PC-3 (cell line): ENCODE results near the gene CD6. TPM values are rescaled to one million over a fixed set of nuclear protein-coding genes. Genes with fewer than 3 reads are reported as not detected.

Source experiments
- ATAC-seq: fragments of 200-7000 bp; cut with Tn5 transposase; 2 replicates; pipeline ENCODE4 v1.9.1; 2020; ENCODE audit warnings: mild to moderate bottlenecking, moderate library complexity
- BruUV-seq: library from RNA; stranded (reverse); fragments of 400-500 nt; replicated peaks from 2 replicates; lab custom pipeline; 2021; lab: Mats Ljungman, UMichigan
- CTCF ChIA-PET: fragments of 300-600 bp; sonication (Branson Sonifier 250); formaldehyde crosslinking; loops from one replicate; lab custom pipeline; 2022; ENCODE audit warnings: antibody characterized with exemption; lab: Charles Lee
- POLR2A ChIA-PET: fragments of 300-600 bp; sonication (Branson Sonifier 250); formaldehyde crosslinking; loops from one replicate; lab custom pipeline; 2022; ENCODE audit warnings: antibody characterized with exemption; ENCODE audit not compliant: unreplicated experiment; lab: Charles Lee
- DNase-seq: peaks from one replicate; pipeline ENCODE4 v3.0.0-alpha.2; 2015
- H2AFZ ChIP-seq: fragments of 300-600 bp; sonication (generic); 2 replicates; pipeline ENCODE4 v1.6.0; 2016; ENCODE audit warnings: antibody characterized with exemption, low read length
- H3F3A ChIP-seq: fragments of 300-600 bp; sonication (generic); one replicate; pipeline ENCODE4 v1.6.0; 2017; ENCODE audit warnings: antibody characterized with exemption, low read length, control low read depth, mild to moderate bottlenecking; ENCODE audit not compliant: unreplicated experiment
- H3K27ac ChIP-seq: fragments of 300-600 bp; sonication (generic); 2 replicates; pipeline ENCODE4 v1.5.1; 2016; ENCODE audit warnings: mild to moderate bottlenecking, low read length
- H3K27me3 ChIP-seq: fragments of 300-600 bp; sonication (generic); 2 replicates; pipeline ENCODE4 v1.6.1; 2016; ENCODE audit warnings: low read length, mixed read lengths
- H3K36me3 ChIP-seq: fragments of 300-600 bp; sonication (generic); 2 replicates; pipeline ENCODE4 v1.6.1; 2016; ENCODE audit warnings: low read depth, mixed run types, low read length, mixed read lengths
- H3K4me1 ChIP-seq: fragments of 300-600 bp; sonication (generic); 2 replicates; pipeline ENCODE4 v1.5.1; 2016; ENCODE audit warnings: low read length; ENCODE audit not compliant: insufficient read depth
- H3K4me2 ChIP-seq: fragments of 300-600 bp; sonication (generic); 2 replicates; pipeline ENCODE4 v1.6.0; 2016; ENCODE audit warnings: low read length
- H3K4me3 ChIP-seq: fragments of 300-600 bp; sonication (generic); 2 replicates; pipeline ENCODE4 v1.5.1; 2016; ENCODE audit warnings: mild to moderate bottlenecking, low read length, mixed read lengths
- H3K79me2 ChIP-seq: fragments of 300-600 bp; sonication (generic); 2 replicates; pipeline ENCODE4 v1.6.1; 2017; ENCODE audit warnings: low read length, mixed read lengths
- H3K9ac ChIP-seq: fragments of 300-600 bp; sonication (generic); 2 replicates; pipeline ENCODE4 v1.6.0; 2016; ENCODE audit warnings: mild to moderate bottlenecking, low read length
- H3K9me2 ChIP-seq: fragments of 300-600 bp; sonication (generic); replicated peaks from 2 replicates; pipeline ENCODE4 v1.6.1; 2016; ENCODE audit warnings: mixed run types, low read length, mixed read lengths
- H3K9me3 ChIP-seq: fragments of 300-600 bp; sonication (generic); 2 replicates; pipeline ENCODE4 v1.6.1; 2016; ENCODE audit warnings: low read length, mixed read lengths
- H4K20me1 ChIP-seq: fragments of 300-600 bp; sonication (generic); 2 replicates; pipeline ENCODE4 v1.6.1; 2016; ENCODE audit warnings: low read length, mixed read lengths
- EZH2 ChIP-seq: fragments of 300-600 bp; sonication (generic); IDR thresholded peaks from one replicate; pipeline ENCODE4 v1.6.1; 2017; ENCODE audit warnings: antibody characterized with exemption, mild to moderate bottlenecking, low read length; ENCODE audit not compliant: unreplicated experiment
- EZH2phosphoT487 ChIP-seq: fragments of 300-600 bp; sonication (generic); IDR thresholded peaks from 2 replicates; pipeline ENCODE4 v1.6.1; 2018; ENCODE audit warnings: mild to moderate bottlenecking, antibody characterized with exemption, low read length, borderline replicate concordance
- intact Hi-C: fragments of 100-400 bp; cut with micrococcal nuclease; formaldehyde crosslinking; loops from 2 replicates; pipeline ENCODE4 v1.9.0; 2023
- total RNA-seq: library from RNA; depleted of rRNA; stranded (reverse); fragments of >200 nt; gene quantifications from 2 replicates; pipeline ENCODE4 v1.2.3, GENCODE V29; 2014
- TF ChIP-seq, protein P1 (sequence below): fragments of 300-600 bp; sonication (generic); conservative IDR thresholded peaks from 2 replicates; pipeline ENCODE4 v1.5.1; 2017; ENCODE audit warnings: antibody characterized with exemption, low read depth, mild to moderate bottlenecking, low read length

CD6 gene
- total RNA-seq, 1 experiment from 2014 or later = not detected

- H2AFZ ChIP-seq = no peak overlapping the region
- no peak overlapping the region for H3K27ac ChIP-seq
- H3K9ac ChIP-seq = no peak overlapping the region
- H3K27me3 ChIP-seq = peaks cover 28% of the 10 kb centered on the region; the same call in 1 of the 2 replicates
- CTCF ChIA-PET = no interaction called here
- H3K4me3 ChIP-seq = no peak overlapping the region
- H3K4me1 ChIP-seq = no peaks in the 10 kb centered on the region
- H3K36me3 ChIP-seq = no peaks in the 10 kb centered on the region
- no peak overlapping the region for H3K4me2 ChIP-seq
- H3K9me3 ChIP-seq = no peaks in the 10 kb centered on the region
- H3K9me2 ChIP-seq = no peaks in the 10 kb centered on the region
- POLR2A ChIA-PET = no interaction called here
- BruUV-seq = no TSS peak
- H3F3A ChIP-seq = no peaks in the 10 kb centered on the region
- no peaks in the 10 kb centered on the region for H4K20me1 ChIP-seq
- ATAC-seq (no peak), DNase-seq (no peak)
- TF ChIP-seq, protein P1, sequence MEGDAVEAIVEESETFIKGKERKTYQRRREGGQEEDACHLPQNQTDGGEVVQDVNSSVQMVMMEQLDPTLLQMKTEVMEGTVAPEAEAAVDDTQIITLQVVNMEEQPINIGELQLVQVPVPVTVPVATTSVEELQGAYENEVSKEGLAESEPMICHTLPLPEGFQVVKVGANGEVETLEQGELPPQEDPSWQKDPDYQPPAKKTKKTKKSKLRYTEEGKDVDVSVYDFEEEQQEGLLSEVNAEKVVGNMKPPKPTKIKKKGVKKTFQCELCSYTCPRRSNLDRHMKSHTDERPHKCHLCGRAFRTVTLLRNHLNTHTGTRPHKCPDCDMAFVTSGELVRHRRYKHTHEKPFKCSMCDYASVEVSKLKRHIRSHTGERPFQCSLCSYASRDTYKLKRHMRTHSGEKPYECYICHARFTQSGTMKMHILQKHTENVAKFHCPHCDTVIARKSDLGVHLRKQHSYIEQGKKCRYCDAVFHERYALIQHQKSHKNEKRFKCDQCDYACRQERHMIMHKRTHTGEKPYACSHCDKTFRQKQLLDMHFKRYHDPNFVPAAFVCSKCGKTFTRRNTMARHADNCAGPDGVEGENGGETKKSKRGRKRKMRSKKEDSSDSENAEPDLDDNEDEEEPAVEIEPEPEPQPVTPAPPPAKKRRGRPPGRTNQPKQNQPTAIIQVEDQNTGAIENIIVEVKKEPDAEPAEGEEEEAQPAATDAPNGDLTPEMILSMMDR = no peak
- TF ChIP-seq EZH2 = no peak
- TF ChIP-seq EZH2phosphoT487 = no peak
- intact Hi-C loops = no loop called here
- H3K79me2 ChIP-seq = no peaks in the 10 kb centered on the region
Measured at GRCh38 chr11:61026121-61027031, 54.9 kb downstream of the CD6 start.

DNA sequence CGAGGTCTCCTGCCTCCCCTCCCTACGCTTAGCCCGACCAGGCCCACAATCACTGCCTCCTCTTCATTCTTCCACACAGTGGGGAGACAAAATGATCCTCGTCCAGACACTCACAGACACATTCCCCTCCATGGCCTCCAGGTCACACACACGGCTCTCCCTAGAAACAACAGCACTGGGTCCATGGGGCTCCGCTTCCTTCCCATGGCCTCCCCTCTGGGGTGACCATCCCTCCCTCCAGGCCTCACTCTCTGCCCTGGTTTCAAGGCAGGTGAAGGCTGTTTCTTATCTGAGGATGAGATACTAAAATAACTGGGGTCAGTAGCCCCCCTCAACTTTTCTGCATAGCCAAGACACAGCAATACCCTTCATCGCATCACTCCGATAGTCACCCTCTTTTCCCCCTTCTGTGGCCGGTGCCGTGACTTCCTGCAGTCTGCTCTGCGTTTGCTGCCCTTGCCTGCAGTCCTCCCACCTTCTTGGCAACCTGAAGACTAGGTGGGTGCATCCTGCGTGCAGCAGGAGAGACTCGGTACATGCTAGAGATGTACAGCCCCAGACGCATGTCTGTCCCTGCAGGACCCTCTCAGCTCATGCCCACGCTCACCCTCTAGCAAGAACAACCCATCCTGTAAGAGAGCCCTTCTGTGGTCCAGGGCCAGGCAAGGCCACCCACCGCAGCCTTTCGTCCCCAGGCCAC lies 55.8 kb downstream of the CD6 start:
- intact Hi-C loops = no loop called here
- ATAC-seq (no peak), DNase-seq (no peak)
- Histone ChIP-seq H3K27ac (no peak overlapping the region), H3K9me2 (no peaks in the 10 kb centered on the region), H3K9me3 (no peaks in the 10 kb centered on the region), H3K36me3 (no peaks in the 10 kb centered on the region), H2AFZ (no peak overlapping the region), H3K4me2 (no peak overlapping the region), H3K27me3 (peaks cover 28% of the 10 kb centered on the region; the same call in 1 of the 2 replicates), H3K9ac (no peak overlapping the region), H3K4me3 (no peak overlapping the region), H3K4me1 (no peaks in the 10 kb centered on the region), H4K20me1 (no peaks in the 10 kb centered on the region), H3F3A (no peaks in the 10 kb centered on the region), H3K79me2 (no peaks in the 10 kb centered on the region)
- ChIA-PET POLR2A (interaction anchor here (0.6 kb wide), 1 partner anchor 43 kb away, joined by 3 read pairs; no protein-coding TSS in a partner anchor), CTCF (interaction anchor here (0.6 kb wide), 1 partner anchor 132 kb away, joined by 3 read pairs; no protein-coding TSS in a partner anchor)
- BruUV-seq = no TSS peak
- no peak for TF ChIP-seq EZH2
- TF ChIP-seq EZH2phosphoT487 = no peak
- TF ChIP-seq, protein P1 = no peak
